ENCODE measurements around the gene PCBP3. TPM values are rescaled to one million over a fixed set of nuclear protein-coding genes. Genes with fewer than 3 reads are reported as not detected.

Gene PCBP3
- total RNA-seq, 4 donors from 2014 or later = 0.99 to 7.0 (median 2.5) TPM; not detected in 1

DNA sequence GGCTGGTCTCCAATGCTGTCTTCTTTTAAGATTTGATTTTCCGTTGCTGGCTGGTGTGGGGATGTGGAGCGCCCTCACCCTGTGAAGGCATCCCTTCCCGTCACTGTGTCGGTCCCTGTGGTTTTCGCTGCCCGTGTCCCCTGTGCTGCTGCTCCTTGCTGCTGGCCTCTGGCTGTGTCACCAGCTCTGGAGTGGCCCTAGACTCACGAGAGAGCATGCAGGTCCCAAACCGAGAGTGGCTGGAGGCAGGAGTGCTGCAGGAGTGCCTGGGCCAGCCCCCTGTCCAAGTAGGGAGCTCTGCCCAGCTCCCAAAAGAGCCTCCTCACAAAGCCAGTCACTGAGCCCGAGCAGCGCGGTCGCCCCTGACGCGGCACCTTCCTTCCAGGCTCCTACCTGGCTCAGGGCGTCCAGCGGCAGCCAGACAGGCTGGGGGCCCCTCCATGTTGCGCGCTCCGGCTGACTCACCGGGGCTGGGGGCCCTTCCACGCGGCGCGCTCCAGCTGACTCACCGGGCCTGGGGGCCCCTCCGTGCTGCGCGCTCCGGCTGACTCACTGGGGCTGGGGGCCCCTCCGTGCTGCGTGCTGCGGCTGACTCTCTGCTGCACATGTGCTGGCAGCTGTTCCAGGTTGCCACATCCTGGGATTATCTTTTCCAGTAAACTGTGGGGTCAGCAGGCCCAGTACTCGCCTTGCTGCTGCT, 231.3 kb downstream of the PCBP3 start:
- no peak for TF ChIP-seq POLR2A (IDR thresholded peaks at IDR 0.05)
- TF ChIP-seq CTCF (IDR thresholded peaks at IDR 0.05) = no peak
- H3K4me3 ChIP-seq (ENCODE audit: low read depth, poor library complexity, severe bottlenecking) = no peak overlapping the region
- 24 to 42% methylated on average over 17 to 33 of the region's 33 CpGs for WGBS, 2 donors
- DNase-seq (ENCODE audit: low spot score in 2 of 2) = peak; percentile 27 to 92
- intact Hi-C loops (cut with DNase I; ENCODE audit: low total_unique reads) = no loop called here

DNA sequence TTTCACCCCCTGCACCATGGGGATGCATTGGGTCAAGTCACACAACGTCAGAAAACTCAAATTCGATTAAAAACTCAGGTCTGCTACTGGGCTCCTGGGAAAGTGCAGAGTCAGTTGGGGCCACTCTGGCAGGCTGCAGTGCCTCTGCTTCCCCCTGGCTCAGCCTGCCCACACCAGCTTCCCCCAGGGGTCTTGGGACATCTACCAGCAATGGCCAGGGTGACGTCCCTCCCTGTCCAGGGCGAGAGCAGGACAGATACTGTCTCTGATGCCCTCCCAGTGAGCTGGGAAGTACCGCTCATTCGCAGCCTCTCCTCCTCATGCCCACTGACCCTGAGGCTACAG, 231.9 kb downstream of the PCBP3 start:
- intact Hi-C loops (cut with DNase I; ENCODE audit: low total_unique reads) = no loop called here
- WGBS, 2 donors = 63 to 69% methylated on average over 6 of the region's 6 CpGs
- no peak overlapping the region for H3K4me3 ChIP-seq (ENCODE audit: low read depth, poor library complexity, severe bottlenecking)
- TF ChIP-seq CTCF (IDR thresholded peaks at IDR 0.05) (no peak), POLR2A (IDR thresholded peaks at IDR 0.05) (no peak)
- DNase-seq (ENCODE audit: low spot score in 2 of 2) = no peak

GRCh38 chr21:45875881-45876280, 232.4 kb downstream of the PCBP3 start:
- no peak overlapping the region for H3K4me3 ChIP-seq (ENCODE audit: low read depth, poor library complexity, severe bottlenecking)
- no peak for TF ChIP-seq CTCF (IDR thresholded peaks at IDR 0.05)
- TF ChIP-seq POLR2A (IDR thresholded peaks at IDR 0.05) = no peak
- DNase-seq (ENCODE audit: low spot score in 2 of 2) = no peak
- intact Hi-C loops (cut with DNase I; ENCODE audit: low total_unique reads) = no loop called here
- 91 to 94% methylated on average over 12 of the region's 12 CpGs for WGBS, 2 donors

DNA sequence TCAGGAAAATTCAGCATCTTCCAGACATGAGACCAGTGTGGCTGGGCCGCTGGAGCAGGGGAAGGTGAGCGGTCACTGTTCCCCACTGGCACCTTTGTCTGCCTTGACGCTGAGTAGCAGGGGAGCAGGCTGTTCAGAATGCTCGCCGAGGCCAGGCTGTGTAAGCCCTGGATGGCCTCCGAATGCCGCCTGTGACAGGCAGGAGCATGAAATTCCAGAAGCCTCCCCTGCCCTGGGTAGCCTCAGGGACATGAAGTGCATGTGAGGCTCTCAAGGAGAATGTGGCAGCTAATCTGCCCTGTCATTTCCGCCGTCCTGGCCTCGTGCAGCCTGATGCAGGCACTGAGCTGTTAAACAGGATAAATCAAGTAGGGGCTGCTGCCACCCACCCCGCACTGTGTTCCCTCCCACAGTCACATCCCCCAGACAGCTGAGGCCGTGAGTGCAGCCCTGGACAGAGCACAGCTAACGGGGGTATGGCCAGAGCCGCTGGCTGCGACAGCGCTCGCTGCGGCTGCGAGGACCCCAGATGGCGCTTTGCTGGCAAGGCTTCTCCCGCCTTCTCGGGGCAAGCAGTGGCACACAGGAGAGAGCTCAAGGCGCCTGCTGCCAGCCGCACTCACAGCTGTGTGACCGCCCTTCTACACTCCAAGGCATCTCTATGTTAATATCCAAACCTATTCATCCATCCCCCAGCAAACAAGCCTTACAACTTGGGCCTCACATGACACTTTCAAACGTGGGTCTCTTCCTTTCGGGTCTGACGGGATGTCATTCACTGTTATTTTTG, 233.1 kb downstream of the PCBP3 start:
- WGBS, 2 donors = 68% methylated on average over 23 to 28 of the region's 28 CpGs
- intact Hi-C loops (cut with DNase I; ENCODE audit: low total_unique reads) = no loop called here
- DNase-seq (ENCODE audit: low spot score in 2 of 2) = no peak
- H3K4me3 ChIP-seq (ENCODE audit: low read depth, poor library complexity, severe bottlenecking) = no peak overlapping the region
- TF ChIP-seq CTCF (IDR thresholded peaks at IDR 0.05) (no peak), POLR2A (IDR thresholded peaks at IDR 0.05) (no peak)

DNA sequence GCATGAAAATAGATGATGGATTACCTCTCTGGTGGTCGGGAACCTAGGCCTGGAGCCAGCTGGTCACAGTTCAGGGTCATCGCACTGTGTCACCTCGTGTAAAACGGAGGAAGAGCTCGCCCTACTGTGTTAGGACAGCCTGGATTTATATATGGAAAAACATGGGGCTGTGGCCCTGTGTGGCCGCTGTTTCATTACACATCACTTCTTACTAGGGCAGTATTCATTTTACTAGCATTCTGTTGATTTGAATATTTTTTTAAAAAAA, 233.6 kb downstream of the PCBP3 start:
- intact Hi-C loops (cut with DNase I; ENCODE audit: low total_unique reads) = no loop called here
- 72 to 77% methylated on average over 6 of the region's 6 CpGs for WGBS, 2 donors
- no peak overlapping the region for H3K4me3 ChIP-seq (ENCODE audit: low read depth, poor library complexity, severe bottlenecking)
- no peak for TF ChIP-seq CTCF (IDR thresholded peaks at IDR 0.05)
- no peak for TF ChIP-seq POLR2A (IDR thresholded peaks at IDR 0.05)
- DNase-seq (ENCODE audit: low spot score in 2 of 2) = no peak

Measured in lower leg skin (tissue), 4 donors.